Dendritic cell treated with granulocyte-macrophage colony-stimulating factor and Interleukin-4, amounts not matched to agents 40 ng/mL and 50 ng/mL, for 4 days (primary cell): ENCODE data around the gene RNF217.
"Not testable (repeated sequence)": the region's sequence is repeated elsewhere in the genome, so short reads cannot be mapped to it uniquely, and the experiment has no call there.

Source experiments
- H3K27ac Mint-ChIP-seq: one replicate; pipeline ENCODE4 v1.8.0; 2022; ENCODE audit warnings: mild to moderate bottlenecking, mixed read lengths
- H3K27me3 Mint-ChIP-seq: one replicate; pipeline ENCODE4 v1.8.0; 2022; ENCODE audit warnings: mild to moderate bottlenecking, mixed read lengths
- H3K36me3 Mint-ChIP-seq: one replicate; pipeline ENCODE4 v1.8.0; 2022; ENCODE audit warnings: low read depth, mixed read lengths
- H3K4me1 Mint-ChIP-seq: one replicate; pipeline ENCODE4 v1.8.0; 2022; ENCODE audit warnings: low read depth, mixed read lengths
- H3K4me3 Mint-ChIP-seq: one replicate; pipeline ENCODE4 v1.8.0; 2022; ENCODE audit warnings: mild to moderate bottlenecking, moderate library complexity, mixed read lengths
- H3K9me3 Mint-ChIP-seq: one replicate; pipeline ENCODE4 v1.8.0; 2022; ENCODE audit warnings: mixed read lengths
- intact Hi-C: fragments of 100-400 bp; cut with micrococcal nuclease; formaldehyde crosslinking; loops from one replicate; pipeline ENCODE4 v1.15.0; 2022

RNF217 gene

DNA sequence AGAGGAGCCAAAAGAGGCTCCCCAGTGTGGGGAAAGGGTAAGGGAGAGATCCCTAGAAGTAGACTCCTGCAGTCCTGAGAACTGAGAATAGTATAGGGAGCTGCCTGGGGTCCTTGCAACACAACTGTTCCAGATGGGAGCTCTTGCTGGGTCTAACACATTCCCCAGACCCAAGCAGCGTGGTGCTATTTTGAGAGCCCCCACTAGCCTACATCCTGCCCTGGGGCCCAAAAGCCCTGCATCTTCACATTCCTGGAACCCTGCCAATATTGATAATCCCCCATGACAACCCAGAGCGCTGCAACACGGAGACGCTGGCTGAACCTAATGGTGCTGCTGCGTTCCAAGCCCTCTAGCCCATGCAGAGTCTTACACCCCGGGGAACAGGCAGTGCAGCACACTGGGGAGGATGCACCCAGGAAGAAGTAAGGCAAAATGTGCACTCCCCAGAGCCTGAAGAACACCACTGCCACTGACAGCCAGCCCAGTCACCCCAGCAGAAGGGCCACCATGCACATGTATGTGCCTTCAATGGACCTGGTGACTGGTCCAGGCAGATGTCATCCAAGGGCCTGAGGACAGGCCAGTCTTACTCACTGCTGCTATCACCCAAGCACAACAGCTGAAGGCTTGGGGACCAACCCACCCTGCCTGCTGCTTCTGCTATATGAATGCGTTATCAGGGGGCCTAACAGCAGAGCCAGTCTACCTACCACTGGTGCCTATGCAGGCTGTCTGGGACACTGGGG lies 7.0 kb upstream of the RNF217 start:
- Mint-ChIP-seq H3K27me3 (no peaks in the 10 kb centered on the region), H3K4me3 (no peak overlapping the region), H3K36me3 (no peaks in the 10 kb centered on the region), H3K9me3 (no peaks in the 10 kb centered on the region), H3K4me1 (peaks cover 11% of the 10 kb centered on the region), H3K27ac (no peak overlapping the region)
- intact Hi-C loops: no loop called here

DNA sequence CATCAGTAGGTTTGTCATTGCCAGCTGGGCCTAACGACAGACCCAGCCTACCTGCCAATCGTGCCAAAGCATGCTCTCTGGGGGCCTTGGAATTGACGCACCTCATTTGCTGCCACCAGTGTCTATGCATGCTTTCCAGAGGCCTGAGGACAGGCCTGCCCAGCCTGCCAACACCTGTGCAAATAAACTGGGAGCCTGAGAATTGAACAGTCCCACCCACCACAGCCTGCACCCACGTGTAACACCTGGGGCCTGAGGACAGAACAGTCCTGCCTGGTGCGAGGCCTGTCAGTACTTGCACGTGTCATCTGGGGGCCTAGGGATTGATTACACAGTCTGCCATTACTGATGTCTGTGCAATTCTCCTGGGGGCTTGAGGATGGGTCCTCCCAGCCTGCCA lies 6.2 kb upstream of the RNF217 start:
- Mint-ChIP-seq H3K27ac (no peak overlapping the region), H3K4me3 (no peak overlapping the region), H3K9me3 (no peaks in the 10 kb centered on the region), H3K36me3 (no peaks in the 10 kb centered on the region), H3K27me3 (no peaks in the 10 kb centered on the region), H3K4me1 (peaks cover 18% of the 10 kb centered on the region)
- intact Hi-C loops: no loop called here

DNA sequence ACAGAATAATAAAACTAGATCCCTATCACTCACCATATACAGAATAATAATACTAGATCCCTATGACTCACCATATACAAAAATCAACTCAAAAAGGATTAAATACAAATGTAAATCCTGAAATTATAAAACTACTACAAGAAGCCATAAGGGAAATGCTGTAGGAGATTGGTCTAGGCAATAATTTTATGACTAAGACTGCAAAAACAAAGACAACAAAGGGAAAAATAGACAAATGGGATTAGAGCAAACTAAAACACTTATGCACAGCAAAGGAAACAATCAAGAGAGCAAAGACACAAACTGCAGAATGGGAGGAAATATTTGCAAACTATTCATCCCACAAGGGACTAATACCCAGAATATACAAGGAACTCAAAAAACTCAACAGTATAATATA lies 4.1 kb upstream of the RNF217 start:
- H3K4me1 Mint-ChIP-seq: peaks cover 29% of the 10 kb centered on the region
- intact Hi-C loops: no loop called here

GRCh38 chr6:124958759-124959354 lies 3.4 kb upstream of the RNF217 start:
- H3K27me3 Mint-ChIP-seq: no peaks in the 10 kb centered on the region

More for the DNA sequence above, 4.1 kb upstream of the RNF217 start:
- H3K27ac Mint-ChIP-seq: no peak overlapping the region
- H3K27me3 Mint-ChIP-seq: no peaks in the 10 kb centered on the region
- H3K4me3 Mint-ChIP-seq: no peak overlapping the region
- H3K9me3 Mint-ChIP-seq: no peaks in the 10 kb centered on the region
- H3K36me3 Mint-ChIP-seq: peaks cover 11% of the 10 kb centered on the region

DNA sequence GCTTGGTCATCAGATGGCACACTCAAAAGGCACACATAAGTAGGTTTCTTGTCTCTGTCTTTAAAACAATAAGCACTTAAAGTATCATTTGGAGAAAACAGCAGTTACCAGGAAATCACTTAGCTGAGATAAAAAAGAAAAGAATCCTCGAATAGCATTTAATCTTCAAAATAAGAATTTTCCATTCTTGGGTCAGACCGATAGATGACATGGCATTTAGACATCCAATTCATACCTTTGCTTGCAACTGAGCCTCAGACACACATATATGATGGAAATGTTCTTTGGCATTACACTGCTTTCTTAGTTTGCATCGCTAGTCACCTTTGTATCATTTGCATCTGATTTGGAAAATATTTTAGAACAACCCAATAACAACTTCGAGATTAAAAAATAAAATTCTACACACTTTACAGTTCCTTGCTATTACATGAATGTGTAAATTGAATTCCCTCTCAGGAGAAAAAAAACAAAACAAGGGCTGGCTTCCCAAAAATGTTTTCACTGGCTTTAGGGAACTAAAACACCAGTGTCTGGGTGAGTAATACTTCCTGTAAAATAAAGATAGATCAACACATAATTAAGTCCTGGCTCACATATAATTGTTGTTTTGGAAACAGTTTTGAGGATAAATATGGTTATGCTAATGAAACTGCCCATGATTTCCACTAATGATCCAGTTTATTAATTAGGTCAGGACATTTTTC lies 1.3 kb upstream of the RNF217 start:
- Mint-ChIP-seq H3K4me3 (peak overlapping the region; percentile 93), H3K27me3 (no peaks in the 10 kb centered on the region), H3K9me3 (no peaks in the 10 kb centered on the region), H3K27ac (peak overlapping the region; percentile 94), H3K36me3 (peaks cover 24% of the 10 kb centered on the region), H3K4me1 (peaks cover 57% of the 10 kb centered on the region)
- intact Hi-C loops: loop anchor here (10.0 kb wide), 1 partner anchor 144 kb away; no protein-coding TSS in a partner anchor

More at GRCh38 chr6:124958759-124959354, 3.4 kb upstream of the RNF217 start:
- H3K4me3 Mint-ChIP-seq: no peak overlapping the region
- H3K27ac Mint-ChIP-seq: no peak overlapping the region
- H3K9me3 Mint-ChIP-seq: no peaks in the 10 kb centered on the region
- H3K36me3 Mint-ChIP-seq: peaks cover 16% of the 10 kb centered on the region
- intact Hi-C loops: no loop called here
- peaks cover 37% of the 10 kb centered on the region for H3K4me1 Mint-ChIP-seq

DNA sequence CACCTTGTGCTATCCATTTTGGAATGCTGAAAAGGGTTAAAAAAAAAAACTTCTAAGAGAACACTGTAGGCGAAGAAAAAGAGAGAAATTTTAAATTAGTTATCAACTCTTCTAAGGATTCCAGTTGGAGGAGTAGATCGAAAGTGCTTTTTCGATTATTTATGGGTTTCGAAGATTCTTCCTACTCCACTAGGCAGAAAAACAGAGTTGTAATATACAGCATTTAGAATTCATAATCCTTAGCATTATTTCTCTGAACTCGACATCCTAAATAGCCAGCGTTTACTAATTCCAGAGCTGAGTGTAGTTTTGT lies 817 bp upstream of the RNF217 start:
- peak overlapping the region; percentile 94 for H3K27ac Mint-ChIP-seq
- peaks cover 25% of the 10 kb centered on the region for H3K36me3 Mint-ChIP-seq
- H3K27me3 Mint-ChIP-seq: no peaks in the 10 kb centered on the region
- peak overlapping the region; percentile 93 for H3K4me3 Mint-ChIP-seq
- H3K9me3 Mint-ChIP-seq: no peaks in the 10 kb centered on the region
- intact Hi-C loops: loop anchor here (10.0 kb wide), 1 partner anchor 143 kb away; no protein-coding TSS in a partner anchor
- H3K4me1 Mint-ChIP-seq: peaks cover 61% of the 10 kb centered on the region

- H3K27ac Mint-ChIP-seq: peak overlapping the region; percentile 95
- H3K4me1 Mint-ChIP-seq: peaks cover 65% of the 10 kb centered on the region
- H3K27me3 Mint-ChIP-seq: no peaks in the 10 kb centered on the region
- H3K36me3 Mint-ChIP-seq: peaks cover 27% of the 10 kb centered on the region
- intact Hi-C loops: loop anchor here (10.0 kb wide), 1 partner anchor 142 kb away; no protein-coding TSS in a partner anchor
- H3K4me3 Mint-ChIP-seq: peak overlapping the region; percentile 88
- H3K9me3 Mint-ChIP-seq: no peaks in the 10 kb centered on the region
Observed at GRCh38 chr6:124962639-124963415, 590 bp downstream of the RNF217 start.

DNA sequence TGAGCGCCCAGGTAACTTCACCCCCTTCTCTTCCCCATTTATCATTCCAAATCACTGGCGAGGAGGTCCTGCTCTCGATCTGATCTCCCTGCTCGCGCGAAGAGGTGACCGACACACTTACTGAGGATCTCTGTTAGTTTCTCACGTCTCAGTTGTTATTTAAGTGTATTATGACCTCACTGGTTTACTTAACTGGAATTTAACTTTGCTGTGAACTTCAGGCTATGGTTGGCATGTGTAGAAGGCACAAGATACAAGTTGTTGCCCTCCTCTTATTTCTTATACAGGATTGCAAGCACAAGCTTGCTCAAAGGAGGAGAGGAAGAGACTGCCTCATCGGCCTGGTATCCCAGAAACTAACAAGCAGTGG lies 1.2 kb downstream of the RNF217 start:
- intact Hi-C loops: loop anchor here (10.0 kb wide), 1 partner anchor 141 kb away; no protein-coding TSS in a partner anchor
- H3K4me3 Mint-ChIP-seq: peak overlapping the region; percentile 88
- peak overlapping the region; percentile 95 for H3K27ac Mint-ChIP-seq
- no peaks in the 10 kb centered on the region for H3K9me3 Mint-ChIP-seq
- H3K36me3 Mint-ChIP-seq: peaks cover 33% of the 10 kb centered on the region
- no peaks in the 10 kb centered on the region for H3K27me3 Mint-ChIP-seq
- H3K4me1 Mint-ChIP-seq: peaks cover 60% of the 10 kb centered on the region

DNA sequence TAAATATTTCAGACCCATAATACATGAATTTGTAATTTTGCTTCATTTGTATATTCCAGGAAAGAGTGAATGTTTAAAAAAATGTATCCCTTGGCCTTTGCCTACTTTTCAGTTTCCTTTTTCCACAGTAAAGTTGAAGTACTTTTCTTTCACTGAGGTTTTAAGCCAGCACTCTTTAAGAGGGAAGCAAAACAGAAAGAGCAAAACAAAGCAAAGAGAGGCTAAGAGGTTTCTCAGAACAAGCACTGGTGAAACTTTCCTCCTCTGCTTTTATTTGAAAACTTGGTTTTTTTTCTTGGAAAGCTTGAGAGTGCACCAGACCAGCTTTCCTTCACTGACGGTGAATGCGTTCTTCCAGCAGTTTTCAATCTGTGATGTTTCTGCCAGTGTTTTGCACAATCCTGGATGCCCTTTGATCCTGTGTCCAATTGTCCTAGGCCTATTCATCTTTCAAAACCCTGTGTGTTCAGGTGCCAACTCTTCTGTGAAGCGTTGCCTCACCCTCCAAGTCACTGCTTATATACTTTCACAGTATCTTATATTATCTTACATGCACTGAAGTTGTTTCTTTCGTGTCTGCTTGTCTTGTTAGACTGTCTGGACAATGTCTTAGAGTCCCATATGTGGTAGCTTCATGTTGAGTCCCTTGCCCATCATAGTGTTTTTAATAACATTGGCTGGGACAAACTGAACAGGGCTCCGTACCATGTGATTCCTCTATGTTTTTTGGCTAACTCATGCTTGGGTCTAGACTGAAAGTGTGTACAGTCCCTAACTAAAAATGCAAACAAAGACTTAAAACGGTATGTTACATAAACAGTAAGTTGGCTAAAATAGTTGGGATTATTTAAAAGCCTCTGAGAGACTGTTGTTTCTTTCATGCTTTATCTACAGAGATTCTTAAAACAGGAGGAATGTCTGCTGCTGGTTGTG lies 1.9 kb downstream of the RNF217 start:
- Mint-ChIP-seq H3K4me3 (peak overlapping the region; percentile 88), H3K9me3 (no peaks in the 10 kb centered on the region), H3K4me1 (peaks cover 60% of the 10 kb centered on the region), H3K27me3 (no peaks in the 10 kb centered on the region), H3K36me3 (peaks cover 35% of the 10 kb centered on the region), H3K27ac (peak overlapping the region; percentile 95)
- intact Hi-C loops: loop anchor here (10.0 kb wide), 1 partner anchor 141 kb away; no protein-coding TSS in a partner anchor

DNA sequence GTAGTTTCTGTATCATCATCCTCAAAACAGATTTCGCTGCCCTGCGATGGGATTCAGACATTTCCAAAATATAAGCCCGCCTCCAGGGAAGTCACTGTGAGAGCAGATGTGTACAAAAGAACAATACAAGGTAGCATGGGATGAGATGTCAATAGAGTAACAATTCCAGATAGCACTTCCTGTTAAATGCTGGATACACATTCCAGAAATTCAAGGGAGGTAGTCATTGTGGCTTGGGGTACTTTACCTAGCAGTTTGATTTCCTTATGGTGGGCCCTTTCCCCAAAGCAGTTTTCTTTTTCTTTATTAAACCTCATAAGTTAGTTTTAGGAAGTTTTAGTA lies 2.5 kb downstream of the RNF217 start:
- intact Hi-C loops: loop anchor here (10.0 kb wide), 1 partner anchor 140 kb away; no protein-coding TSS in a partner anchor
- no peaks in the 10 kb centered on the region for H3K9me3 Mint-ChIP-seq
- peak overlapping the region; percentile 88 for H3K4me3 Mint-ChIP-seq
- H3K27ac Mint-ChIP-seq: no peak overlapping the region
- H3K4me1 Mint-ChIP-seq: peaks cover 60% of the 10 kb centered on the region
- peaks cover 35% of the 10 kb centered on the region for H3K36me3 Mint-ChIP-seq
- no peaks in the 10 kb centered on the region for H3K27me3 Mint-ChIP-seq

DNA sequence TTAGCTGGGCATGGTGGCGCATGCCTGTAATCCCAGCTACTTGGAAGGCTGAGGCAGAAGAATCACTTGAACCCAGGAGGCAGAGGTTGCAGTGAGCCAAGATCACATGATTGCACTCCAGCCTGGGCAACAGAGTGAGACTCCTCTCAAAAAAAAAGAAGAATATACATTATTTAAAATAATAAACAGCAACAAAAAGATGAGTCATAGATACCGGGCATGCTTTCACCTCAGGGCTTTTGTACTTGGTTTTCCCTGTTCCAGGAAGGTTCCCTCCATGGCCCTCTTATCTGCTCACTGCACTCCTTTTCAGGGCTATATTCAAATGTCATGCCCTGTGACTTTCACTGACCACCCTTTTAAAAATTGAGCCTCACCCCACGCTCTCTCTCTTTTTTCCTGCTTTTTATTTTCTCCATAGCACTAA lies 3.2 kb downstream of the RNF217 start:
- intact Hi-C loops: loop anchor here (10.0 kb wide), 1 partner anchor 139 kb away; no protein-coding TSS in a partner anchor
- H3K4me3 Mint-ChIP-seq: peak overlapping the region; percentile 6
- not testable (repeated sequence) for H3K27me3 Mint-ChIP-seq, H3K9me3 Mint-ChIP-seq
- peak overlapping the region; percentile 18 for H3K27ac Mint-ChIP-seq
- peaks cover 53% of the 10 kb centered on the region for H3K4me1 Mint-ChIP-seq
- H3K36me3 Mint-ChIP-seq: peaks cover 35% of the 10 kb centered on the region

DNA sequence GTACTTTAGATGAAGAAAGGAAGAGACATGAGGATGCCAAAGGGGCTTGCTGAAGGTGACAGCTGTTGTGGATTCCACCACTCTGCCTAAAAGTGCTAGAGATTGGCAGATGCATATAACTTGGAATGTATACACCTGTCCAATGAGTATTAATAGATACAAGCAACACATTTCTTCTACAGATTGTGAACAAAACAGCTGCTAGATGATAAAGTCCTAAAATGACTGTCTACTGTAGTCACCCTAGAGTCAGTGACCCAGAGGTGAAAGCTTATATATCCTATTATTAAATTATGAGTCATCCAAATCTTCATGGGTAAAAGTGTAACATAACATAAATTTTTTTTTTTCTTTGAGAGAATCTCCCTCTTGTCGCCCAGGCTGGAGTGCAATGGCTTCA lies 5.2 kb downstream of the RNF217 start:
- intact Hi-C loops: loop anchor here (10.0 kb wide), 1 partner anchor 137 kb away; no protein-coding TSS in a partner anchor
- H3K4me3 Mint-ChIP-seq: no peak overlapping the region
- H3K27me3 Mint-ChIP-seq: no peaks in the 10 kb centered on the region

GRCh38 chr6:124968401-124968800 lies 6.2 kb downstream of the RNF217 start:
- H3K27ac Mint-ChIP-seq: no peak overlapping the region
- H3K4me3 Mint-ChIP-seq: no peak overlapping the region
- no peaks in the 10 kb centered on the region for H3K27me3 Mint-ChIP-seq
- no peaks in the 10 kb centered on the region for H3K9me3 Mint-ChIP-seq
- intact Hi-C loops: loop anchor here (10.0 kb wide), 1 partner anchor 136 kb away; no protein-coding TSS in a partner anchor
- H3K4me1 Mint-ChIP-seq: peaks cover 47% of the 10 kb centered on the region
- peaks cover 43% of the 10 kb centered on the region for H3K36me3 Mint-ChIP-seq

More for the DNA sequence above, 5.2 kb downstream of the RNF217 start:
- Mint-ChIP-seq H3K36me3 (peaks cover 42% of the 10 kb centered on the region), H3K9me3 (no peaks in the 10 kb centered on the region), H3K4me1 (peaks cover 51% of the 10 kb centered on the region), H3K27ac (no peak overlapping the region)
